Fibroblast of gingiva (primary cell): ENCODE data around the gene SDS.

Source experiments
- DNase-seq: peaks from one replicate; pipeline ENCODE4 v3.0.0-alpha.2; 2011; ENCODE audit warnings: low read depth

SDS gene

DNA sequence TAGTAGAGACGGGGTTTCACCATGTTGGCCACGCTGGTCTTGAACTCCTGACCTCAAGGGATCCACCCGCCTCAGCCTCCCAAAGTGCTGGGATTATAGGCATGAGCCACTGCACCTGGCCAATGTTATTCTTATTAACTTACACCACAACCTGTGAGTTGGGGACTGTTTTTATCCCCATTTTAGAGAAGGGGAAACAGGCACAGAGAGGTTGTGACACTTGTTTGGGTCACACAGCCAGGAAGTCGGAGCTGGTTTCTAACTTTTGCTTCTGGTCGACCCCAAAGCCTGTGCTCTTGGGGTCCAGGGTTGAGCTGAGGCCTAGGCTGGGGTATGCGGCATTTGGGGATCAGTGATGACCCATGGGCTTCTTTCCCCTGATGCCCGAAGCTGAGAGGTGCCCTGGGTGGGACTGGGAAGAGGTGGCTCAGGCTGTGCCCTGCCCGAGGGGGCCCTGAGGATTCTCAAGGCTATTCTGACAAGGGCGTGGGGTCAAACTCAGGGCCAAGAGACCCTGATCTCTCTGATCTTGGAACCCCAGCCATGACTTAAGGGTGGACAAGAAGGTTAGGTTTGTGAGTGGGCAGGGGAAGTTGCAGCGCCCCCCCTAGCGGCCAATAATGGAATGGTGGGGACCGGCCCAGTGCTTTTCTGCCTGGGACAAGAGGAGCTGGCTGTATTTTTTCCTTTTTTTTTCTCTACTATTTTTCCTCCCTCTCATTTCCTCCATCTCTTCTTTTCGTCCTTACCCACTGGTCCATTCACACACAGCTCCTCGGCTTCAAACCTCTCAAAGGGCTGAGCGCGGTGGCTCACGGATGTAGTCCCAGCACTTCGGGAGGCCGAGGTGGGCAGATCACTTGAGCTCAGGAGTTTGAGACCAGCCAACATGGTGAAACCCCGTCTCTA, 21.5 kb upstream of the SDS start:
- DNase-seq: peak; percentile 46

GRCh38 chr12:113424456-113424855, 20.8 kb upstream of the SDS start:
- DNase-seq: no peak

GRCh38 chr12:113422886-113423669, 19.4 kb upstream of the SDS start:
- no peak for DNase-seq

DNA sequence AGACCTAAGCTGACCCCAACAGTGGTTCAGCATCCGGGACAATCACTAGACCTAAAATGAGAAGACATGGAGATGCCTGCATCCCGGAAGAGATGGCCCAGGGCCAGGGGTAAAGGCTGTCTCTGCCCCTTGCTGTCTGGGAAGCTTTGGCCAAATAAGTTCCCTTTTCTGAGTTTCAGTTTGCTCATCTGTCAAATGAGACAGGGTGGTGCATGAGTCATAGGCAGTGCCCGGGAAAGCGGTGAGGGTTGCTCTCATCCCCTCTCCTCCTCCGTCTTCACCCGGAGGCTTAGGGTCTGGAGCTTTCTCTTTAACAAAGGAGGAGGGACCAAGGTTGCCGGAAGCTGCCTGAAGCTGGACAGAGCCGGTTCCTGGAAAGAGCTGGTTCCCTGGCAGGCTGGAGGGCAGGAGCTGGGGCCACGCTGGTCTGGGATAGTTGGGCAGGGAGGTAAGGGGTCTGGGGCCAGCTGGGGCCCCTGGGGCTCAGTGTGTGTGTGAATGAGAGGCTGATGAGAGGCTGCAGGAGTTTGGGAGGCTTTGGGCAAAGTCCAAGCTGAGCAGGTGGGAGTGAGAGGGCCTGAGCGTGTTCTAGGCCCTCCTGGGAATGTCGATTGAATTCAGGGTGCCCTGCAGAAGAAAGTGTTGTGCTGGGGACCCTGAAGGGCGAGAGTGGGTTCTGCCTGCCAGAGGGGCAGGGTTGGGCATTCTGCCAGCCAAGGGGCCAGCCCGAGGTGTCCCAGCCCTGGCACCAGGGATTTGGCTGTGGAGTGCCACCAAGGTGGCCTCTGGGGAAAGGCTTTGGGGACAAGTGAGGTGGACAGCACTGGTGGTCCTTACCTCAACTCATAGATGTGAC, 18.6 kb upstream of the SDS start, which contains the start of gene SDSL:
Gene SDSL, plus strand, starts transcription at position 351 of the 856 bp plus-strand sequence. CDS start 5,603 bp downstream, outside the sequence.
- DNase-seq: peak; percentile 61

DNA sequence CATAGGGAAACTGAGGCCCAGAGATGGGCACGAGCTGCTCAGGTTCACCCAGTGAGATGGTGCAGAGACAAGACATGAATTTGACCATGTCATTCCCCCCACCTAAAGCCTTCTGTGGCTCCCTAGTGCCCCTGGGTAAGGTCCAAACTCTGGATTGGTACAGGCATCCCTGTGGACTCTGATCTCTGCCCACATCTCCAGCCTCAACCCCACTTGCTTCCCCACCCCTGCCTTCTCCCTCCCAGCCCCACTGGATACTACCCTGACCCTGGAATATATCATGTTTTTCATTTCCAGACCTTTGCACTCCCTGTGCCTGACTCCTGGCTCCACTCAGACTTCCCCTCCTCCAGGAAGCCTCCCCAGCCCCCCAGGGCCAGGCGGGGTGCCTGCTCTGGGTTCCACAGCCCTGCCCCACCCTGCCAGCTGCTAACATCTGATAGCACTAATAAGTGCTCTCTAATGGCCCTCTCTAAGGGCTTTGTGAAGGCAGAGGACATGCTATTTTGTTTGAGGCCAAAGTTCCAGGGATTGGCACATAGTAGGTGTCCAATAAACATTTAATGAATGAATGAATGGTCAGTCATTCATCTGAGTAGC, 17.4 kb upstream of the SDS start:
- no peak for DNase-seq

GRCh38 chr12:113418213-113418879, 14.7 kb upstream of the SDS start:
- DNase-seq: no peak

GRCh38 chr12:113416091-113416754, 12.5 kb upstream of the SDS start:
- DNase-seq: peak; percentile 14

- DNase-seq: no peak
Observed at GRCh38 chr12:113414519-113415038, 10.9 kb upstream of the SDS start.

GRCh38 chr12:113413488-113413939, 9.8 kb upstream of the SDS start:
- DNase-seq: peak; percentile 15

DNA sequence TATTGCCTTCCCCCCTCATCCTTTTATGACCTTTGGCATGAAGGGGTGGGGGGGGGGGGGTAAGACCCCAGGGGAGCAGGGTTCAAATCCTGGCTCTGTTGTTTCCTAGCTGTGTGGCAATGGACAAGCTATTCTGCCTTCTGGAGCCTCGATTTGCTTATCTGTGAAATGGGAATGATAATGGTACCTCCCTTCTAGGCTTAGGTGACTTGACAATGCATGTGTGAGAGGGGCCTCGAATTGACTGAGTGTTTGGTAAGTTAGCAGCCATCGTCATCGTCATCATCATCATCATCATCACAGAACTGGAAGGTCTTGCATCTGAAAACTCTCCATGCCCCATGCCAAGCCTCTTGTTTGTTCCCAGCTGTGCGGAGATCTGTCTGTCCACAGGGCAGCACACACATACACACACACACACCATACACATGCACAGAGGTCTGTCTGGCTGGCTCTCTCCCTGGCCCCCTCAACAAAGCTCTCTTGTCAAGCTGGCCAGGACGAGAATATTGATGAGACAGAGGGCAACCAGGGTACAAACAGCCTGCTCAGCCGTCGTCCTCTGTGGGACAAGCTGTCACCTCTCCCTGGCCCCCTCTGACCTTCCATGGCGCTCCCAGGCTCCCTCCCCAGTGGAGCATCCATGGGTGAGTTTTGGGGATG, 5.9 kb upstream of the SDS start:
- DNase-seq: no peak

GRCh38 chr12:113408756-113409298, 5.1 kb upstream of the SDS start:
- no peak for DNase-seq

DNA sequence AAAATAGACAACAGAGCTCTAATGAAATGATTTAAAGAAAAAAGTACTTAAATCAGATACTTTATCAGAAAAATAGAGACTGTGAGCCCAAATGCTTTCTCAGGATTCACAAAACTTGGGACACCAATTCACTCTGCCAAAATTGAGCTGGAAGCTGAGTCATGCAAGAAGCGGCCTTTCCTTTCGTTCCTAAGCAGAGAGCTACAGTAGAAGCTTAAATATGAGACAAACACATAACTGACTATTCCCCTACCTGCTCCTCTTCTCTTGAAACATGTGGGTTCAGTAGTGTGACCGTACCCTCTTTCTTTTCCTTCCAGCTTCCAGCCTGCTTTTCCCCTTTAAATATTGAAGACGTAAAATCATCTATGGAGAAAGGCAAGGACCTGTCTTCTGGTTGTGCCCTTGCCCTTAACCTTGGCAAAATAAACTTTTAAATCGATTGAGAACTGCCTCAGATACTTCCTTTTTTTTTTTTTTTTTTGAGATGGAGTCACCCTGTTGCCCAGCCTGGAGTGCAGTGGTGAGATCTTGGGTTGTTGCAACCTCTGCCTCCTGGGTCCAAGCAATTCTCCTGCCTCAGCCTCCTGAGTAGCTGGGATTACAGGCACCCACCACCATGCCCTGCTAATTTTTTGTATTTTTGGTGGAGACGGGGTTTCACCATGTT, 4.4 kb upstream of the SDS start:
- peak; percentile 69 for DNase-seq

DNA sequence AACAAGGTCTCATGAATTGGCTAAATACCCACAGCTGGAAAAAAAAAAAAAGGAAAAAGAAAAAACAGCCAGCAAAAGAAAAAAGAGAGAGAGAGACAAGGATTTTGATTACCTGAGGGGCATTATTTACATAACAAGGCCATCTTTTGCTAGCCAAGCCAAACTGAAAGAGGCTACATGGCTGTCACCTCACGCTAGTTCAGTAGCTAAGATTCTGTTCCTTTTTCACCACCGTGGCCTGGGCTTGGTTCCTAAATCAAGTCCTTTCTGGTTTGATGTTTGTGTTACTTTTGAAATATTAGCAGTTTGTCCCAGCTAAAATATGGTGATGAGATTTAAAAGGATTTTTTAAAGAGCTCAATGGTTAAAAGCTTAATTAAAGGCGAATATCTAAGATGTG, 2.0 kb upstream of the SDS start:
- DNase-seq: no peak

- DNase-seq: no peak
Observed at GRCh38 chr12:113402586-113403260, 964 bp downstream of the SDS start.

DNA sequence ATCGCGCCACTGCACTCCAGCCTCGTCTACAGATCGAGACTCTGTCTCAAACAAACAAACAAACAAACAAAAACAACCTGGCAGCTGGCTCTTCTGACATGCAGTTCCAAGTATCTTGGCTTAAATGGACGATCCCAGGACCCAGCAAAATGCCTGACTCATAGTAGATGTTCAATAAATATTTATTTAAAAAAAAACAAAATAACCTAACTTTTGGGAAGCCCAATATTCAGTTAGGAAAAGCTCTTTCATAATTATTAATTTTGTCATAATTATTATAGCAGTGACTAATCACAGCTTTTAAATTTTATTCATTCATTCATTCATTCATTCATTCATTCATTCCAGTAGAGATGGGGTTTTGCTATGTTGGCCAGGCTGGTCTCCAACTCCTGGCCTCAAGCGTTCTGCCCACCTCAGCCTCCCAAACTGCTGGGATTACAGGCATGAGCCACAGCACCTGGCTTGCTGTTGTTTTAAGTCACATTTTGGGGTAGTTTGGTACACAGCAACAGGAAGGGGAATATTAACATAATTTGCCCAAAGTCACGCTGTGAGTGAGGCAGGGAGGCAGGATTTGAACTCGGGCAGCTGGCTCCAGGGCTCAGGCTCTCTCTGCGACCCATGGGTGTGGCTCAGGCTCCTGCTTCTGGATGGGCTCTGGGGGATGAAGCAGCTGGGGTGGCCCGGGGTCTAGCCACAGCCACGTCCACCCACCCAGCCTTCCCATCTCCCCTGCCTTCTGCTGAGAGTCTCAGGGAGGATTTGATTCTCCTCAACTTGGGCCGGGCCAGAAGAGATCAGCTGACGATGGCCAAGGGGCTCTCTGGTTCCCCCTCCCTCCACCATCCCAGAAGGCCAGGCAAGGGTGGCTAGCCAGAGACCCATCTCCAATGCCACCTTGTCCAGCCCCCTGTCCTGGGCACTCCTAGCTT, 2.4 kb downstream of the SDS start:
- DNase-seq: no peak

DNA sequence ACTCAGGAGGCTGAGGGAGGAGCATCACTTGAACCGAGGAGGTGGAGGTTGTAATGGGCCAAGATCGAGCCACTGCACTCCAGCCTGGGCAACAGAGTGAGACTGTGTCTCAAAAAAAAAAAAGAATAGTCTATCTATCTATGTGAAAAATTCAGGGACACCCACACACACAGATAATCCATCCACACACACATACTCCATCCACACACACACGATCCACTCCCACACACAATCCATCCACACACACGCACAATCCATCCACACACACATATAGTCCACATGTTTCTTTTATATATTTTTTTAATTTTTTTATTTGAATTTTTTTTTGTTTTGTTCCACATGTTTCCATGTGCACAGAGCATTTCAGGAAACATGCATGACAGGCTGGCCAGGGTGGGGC, 3.3 kb downstream of the SDS start:
- DNase-seq: no peak

DNA sequence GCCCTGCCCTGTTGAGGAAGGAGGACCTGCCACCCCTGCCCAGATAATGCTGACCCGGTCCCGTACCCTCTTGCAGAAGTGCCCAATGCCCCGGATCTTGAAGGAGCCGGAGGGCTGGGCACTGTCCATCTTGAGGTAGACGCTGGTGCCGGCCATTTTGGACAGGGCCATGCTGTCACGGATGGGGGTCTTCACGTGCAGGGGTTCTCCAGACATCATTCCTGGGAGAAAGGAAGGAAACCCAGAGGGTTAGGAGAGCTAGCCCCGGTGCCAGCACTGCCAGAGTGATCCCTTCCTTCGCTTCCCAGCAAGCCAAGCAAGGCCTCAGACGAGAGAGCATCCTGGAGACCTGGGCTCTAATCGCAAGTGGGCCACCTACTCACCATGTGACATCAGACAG, 4.2 kb downstream of the SDS start:
- no peak for DNase-seq
